Thyroid gland (tissue), 4 donors: Measurements from ENCODE around the gene RPL38. TPM values are rescaled to one million over a fixed set of nuclear protein-coding genes. Genes with fewer than 3 reads are reported as not detected.

Experiments
- DNase-seq, 2 donors: peaks; one replicate each; pipeline ENCODE4 v3.0.0-alpha.2; 2019
- H3K27ac ChIP-seq, 3 donors: fragments of 200-600 bp; sonication (generic); 1 replicate in 2 of 3; 2 replicates in 1 of 3; pipeline ENCODE4 v1.5.1; 2016 to 2019; ENCODE audit warnings: mild to moderate bottlenecking in 1 of 3, moderate library complexity in 1 of 3
- H3K27me3 ChIP-seq: fragments of 200-600 bp; sonication (generic); one replicate; pipeline ENCODE4 v1.5.1; 2019
- H3K36me3 ChIP-seq, 2 donors: fragments of 200-600 bp; sonication (generic); one replicate each; pipeline ENCODE4 v1.5.1; 2016 to 2019
- H3K4me1 ChIP-seq, 2 donors: fragments of 200-600 bp; sonication (generic); one replicate each; pipeline ENCODE4 v1.5.1; 2017 to 2019
- H3K4me3 ChIP-seq, 3 donors: fragments of 200-600 bp; sonication (generic); replicated peaks in 1 of 3; 1 replicate in 2 of 3; 2 replicates in 1 of 3; pipeline ENCODE4 v1.5.1; 2016; ENCODE audit warnings: mild to moderate bottlenecking in 1 of 3
- H3K9me3 ChIP-seq: fragments of 200-600 bp; sonication (generic); one replicate; pipeline ENCODE4 v1.5.1; 2017
- CTCF ChIP-seq, 6 experiments: fragments of 200-600 bp in 3 of 6; fragments of 450-650 bp in 3 of 6; sonication (generic) in 3 of 6; IDR thresholded peaks; one replicate each; pipeline ENCODE4 v1.5.1; 2016 to 2019; ENCODE audit warnings: antibody characterized with exemption in 6 of 6, mild to moderate bottlenecking in 2 of 6, inconsistent platforms in 1 of 6, moderate library complexity in 1 of 6
- POLR2A ChIP-seq, 2 donors: fragments of 450-650 bp; IDR thresholded peaks; one replicate each; pipeline ENCODE4 v1.6.1; 2017; ENCODE audit warnings: antibody characterized with exemption in 2 of 2, mild to moderate bottlenecking in 2 of 2, moderate library complexity in 1 of 2
- WGBS, 2 donors: methylation state at CpG; one replicate each; pipeline ENCODE4 v1.1.5; 2017; 5-methylcytosine and 5-hydroxymethylcytosine counted together
- intact Hi-C: fragments of 100-400 bp; cut with DNase I; formaldehyde crosslinking; loops from one replicate; pipeline ENCODE4 v1.15.1; 2023
- total RNA-seq, 4 donors: library from RNA; depleted of rRNA; stranded (reverse); fragments of >200 nt; gene quantifications; one replicate each; pipeline ENCODE4 v1.2.3, GENCODE V29; 2016

Gene RPL38
- total RNA-seq = 100 to 1,000 TPM; 320 to 657 (median 412) TPM

GRCh38 chr17:74203439-74204240 lies at the start of gene RPL38:
TSS of gene RPL38 (plus strand) at chr17:74203678. CDS start at chr17:74203956, 278 bp downstream.
- Histone ChIP-seq H3K4me1 (peaks cover 17 to 28% of the 10 kb centered on the region in 2 donors), H3K4me3 (peak within 1 kb of the TSS; percentile 34 to 82 (median 59)), H3K27me3 (no peaks in the 10 kb centered on the region), H3K27ac (peak within 1 kb of the TSS; percentile 59 to 95 (median 81)), H3K36me3 (peaks cover 2 to 18% of the 10 kb centered on the region in 2 donors), H3K9me3 (no peaks in the 10 kb centered on the region)
- TF ChIP-seq CTCF (IDR thresholded peaks at IDR 0.05) (peak; percentile 80 to 98 (median 92)), POLR2A (IDR thresholded peaks at IDR 0.05) (peak in 1 of 2 donors; percentile 83)
- DNase-seq = peak; percentile 95 to 98
- 1% methylated on average over 41 to 42 of the region's 53 CpGs for WGBS, 2 donors
- intact Hi-C loops = no loop called here

GRCh38 chr17:74153821-74154430 lies 49.6 kb upstream of the RPL38 start:
- intact Hi-C loops = no loop called here
- Histone ChIP-seq H3K9me3 (no peaks in the 10 kb centered on the region), H3K27me3 (no peaks in the 10 kb centered on the region), H3K36me3 (no peaks in the 10 kb centered on the region), H3K4me3 (no peak overlapping the region), H3K4me1 (no peaks in the 10 kb centered on the region), H3K27ac (no peak overlapping the region)
- DNase-seq = no peak
- WGBS, 2 donors = 83 to 89% methylated on average over 11 of the region's 11 CpGs
- TF ChIP-seq POLR2A (IDR thresholded peaks at IDR 0.05) (no peak), CTCF (IDR thresholded peaks at IDR 0.05) (no peak)

GRCh38 chr17:74156878-74157277 lies 46.6 kb upstream of the RPL38 start:
- H3K9me3 ChIP-seq = no peaks in the 10 kb centered on the region
- no peak for DNase-seq
- intact Hi-C loops = no loop called here

GRCh38 chr17:74157366-74157765 lies 46.1 kb upstream of the RPL38 start:
- no peaks in the 10 kb centered on the region for H3K9me3 ChIP-seq
- 88 to 92% methylated on average over 9 of the region's 9 CpGs for WGBS, 2 donors
- H3K27me3 ChIP-seq = no peaks in the 10 kb centered on the region
- DNase-seq = no peak
- H3K4me1 ChIP-seq = no peaks in the 10 kb centered on the region
- H3K27ac ChIP-seq = no peak overlapping the region
- no peak overlapping the region for H3K4me3 ChIP-seq
- intact Hi-C loops = no loop called here
- no peak for TF ChIP-seq CTCF (IDR thresholded peaks at IDR 0.05)
- no peaks in the 10 kb centered on the region for H3K36me3 ChIP-seq

More at GRCh38 chr17:74156878-74157277, 46.6 kb upstream of the RPL38 start:
- H3K36me3 ChIP-seq = no peaks in the 10 kb centered on the region
- TF ChIP-seq POLR2A (IDR thresholded peaks at IDR 0.05) (no peak), CTCF (IDR thresholded peaks at IDR 0.05) (no peak)
- H3K27me3 ChIP-seq = no peaks in the 10 kb centered on the region
- no peak overlapping the region for H3K4me3 ChIP-seq
- no peaks in the 10 kb centered on the region for H3K4me1 ChIP-seq
- 84 to 90% methylated on average over 6 of the region's 6 CpGs for WGBS, 2 donors
- H3K27ac ChIP-seq = no peak overlapping the region

GRCh38 chr17:74158761-74159160 lies 44.7 kb upstream of the RPL38 start:
- Histone ChIP-seq H3K27ac (no peak overlapping the region), H3K4me3 (no peak overlapping the region), H3K9me3 (no peaks in the 10 kb centered on the region), H3K4me1 (no peaks in the 10 kb centered on the region), H3K36me3 (no peaks in the 10 kb centered on the region), H3K27me3 (no peaks in the 10 kb centered on the region)
- intact Hi-C loops = no loop called here
- DNase-seq = no peak
- no peak for TF ChIP-seq POLR2A (IDR thresholded peaks at IDR 0.05)
- TF ChIP-seq CTCF (IDR thresholded peaks at IDR 0.05) = no peak
